ENCODE results near the gene STK24.

Gene STK24

GRCh38 chr13:98473135-98473787 lies 103.6 kb downstream of the STK24 start:
- DNase-seq (ENCODE audit: low spot score): no peak

- no peak for DNase-seq (ENCODE audit: low spot score)
Measured at GRCh38 chr13:98471934-98472333, 105.0 kb downstream of the STK24 start.

GRCh38 chr13:98470920-98471319 lies 106.0 kb downstream of the STK24 start:
- no peak for DNase-seq (ENCODE audit: low spot score)

- DNase-seq (ENCODE audit: low spot score): no peak
Measured at GRCh38 chr13:98468929-98469328, 108.0 kb downstream of the STK24 start.

GRCh38 chr13:98468361-98468760 lies 108.5 kb downstream of the STK24 start:
- DNase-seq (ENCODE audit: low spot score): no peak

- DNase-seq (ENCODE audit: low spot score): no peak
Measured at GRCh38 chr13:98467263-98467985, 109.5 kb downstream of the STK24 start.

- no peak for DNase-seq (ENCODE audit: low spot score)
Measured at GRCh38 chr13:98466634-98467236, 110.2 kb downstream of the STK24 start.

- no peak for DNase-seq (ENCODE audit: low spot score)
Measured at GRCh38 chr13:98462946-98463345, 114.0 kb downstream of the STK24 start.

- no peak for DNase-seq (ENCODE audit: low spot score)
Measured at GRCh38 chr13:98462241-98462882, 114.5 kb downstream of the STK24 start.

- DNase-seq (ENCODE audit: low spot score): no peak
Measured at GRCh38 chr13:98461486-98462240, 115.2 kb downstream of the STK24 start.

- peak; percentile 27 for DNase-seq (ENCODE audit: low spot score)
Measured at GRCh38 chr13:98460516-98460915, 116.4 kb downstream of the STK24 start.

GRCh38 chr13:98459721-98460370 lies 117.1 kb downstream of the STK24 start:
- no peak for DNase-seq (ENCODE audit: low spot score)

GRCh38 chr13:98459171-98459681 lies 117.7 kb downstream of the STK24 start:
- no peak for DNase-seq (ENCODE audit: low spot score)

GRCh38 chr13:98458431-98458830 lies 118.5 kb downstream of the STK24 start:
- no peak for DNase-seq (ENCODE audit: low spot score)

GRCh38 chr13:98457053-98457452 lies 119.9 kb downstream of the STK24 start:
- no peak for DNase-seq (ENCODE audit: low spot score)

GRCh38 chr13:98456413-98456845 lies 120.5 kb downstream of the STK24 start:
- no peak for DNase-seq (ENCODE audit: low spot score)

GRCh38 chr13:98454389-98454881 lies 122.5 kb downstream of the STK24 start:
- DNase-seq (ENCODE audit: low spot score): peak; percentile 55

- no peak for DNase-seq (ENCODE audit: low spot score)
Measured at GRCh38 chr13:98452851-98453843, 123.8 kb downstream of the STK24 start.

GRCh38 chr13:98451676-98452470 lies 125.0 kb downstream of the STK24 start:
- DNase-seq (ENCODE audit: low spot score): peak; percentile 68

Measured in Ammon's horn (tissue), 1 donor.